H1 (cell line): ENCODE results near the gene OTOGL. TPM values are rescaled to one million over a fixed set of nuclear protein-coding genes. Genes with fewer than 3 reads are reported as not detected.

ENCODE experiments used
- CTCF ChIA-PET: fragments of 300-600 bp; sonication (Branson Sonifier 250); formaldehyde crosslinking; loops from one replicate; lab custom pipeline; 2021; ENCODE audit not compliant: partially characterized antibody; lab: Charles Lee
- POLR2A ChIA-PET: fragments of 300-600 bp; sonication (Branson Sonifier 250); formaldehyde crosslinking; loops from one replicate; lab custom pipeline; 2021; ENCODE audit warnings: inconsistent platforms; ENCODE audit not compliant: partially characterized antibody; lab: Charles Lee
- DNase-seq, 2 experiments: peaks; one replicate each; pipeline versions ENCODE4 v3.0.0 to v3.0.0-alpha.2; 2010 to 2022; ENCODE audit warnings: low spot score in 2 of 2, low read depth in 1 of 2, mixed read lengths in 1 of 2
- FAIRE-seq: peaks from 2 replicates; lab custom pipeline; 2011; peaks lifted over from hg19 to GRCh38; lab: Jason Lieb, UNC
- H2AFZ ChIP-seq: 2 replicates; pipeline ENCODE4 v1.8.1; 2012; ENCODE audit warnings: low read length, inconsistent platforms
- H2AK5ac ChIP-seq: 2 replicates; pipeline ENCODE4 v1.6.1; 2013; ENCODE audit warnings: low read depth, low read length
- H2BK120ac ChIP-seq: replicated peaks from 2 replicates; pipeline ENCODE3; 2013; ENCODE audit warnings: low read depth, low read length, inconsistent platforms
- H2BK12ac ChIP-seq: 2 replicates; pipeline ENCODE4 v1.6.1; 2013; ENCODE audit warnings: low read depth, low read length
- H2BK15ac ChIP-seq: 2 replicates; pipeline ENCODE4 v1.6.1; 2013; ENCODE audit warnings: low read length
- H2BK20ac ChIP-seq: 2 replicates; pipeline ENCODE4 v1.6.1; 2013; ENCODE audit warnings: low read length
- H2BK5ac ChIP-seq: 2 replicates; pipeline ENCODE4 v1.6.1; 2013; ENCODE audit warnings: low read depth, low read length
- H3K14ac ChIP-seq: 2 replicates; pipeline ENCODE4 v1.6.1; 2013; ENCODE audit warnings: inconsistent platforms; ENCODE audit not compliant: insufficient read length
- H3K18ac ChIP-seq: 2 replicates; pipeline ENCODE4 v1.6.1; 2013; ENCODE audit warnings: low read length; ENCODE audit errors: extremely low read depth
- H3K23ac ChIP-seq: 2 replicates; pipeline ENCODE4 v1.6.1; 2013; ENCODE audit warnings: inconsistent platforms; ENCODE audit not compliant: insufficient read length
- H3K23me2 ChIP-seq: 2 replicates; pipeline ENCODE4 v1.6.1; 2013; ENCODE audit warnings: low read depth, low read length
- H3K27ac ChIP-seq: 2 replicates; pipeline ENCODE4 v1.6.1; 2011; ENCODE audit warnings: low read depth, low read length, inconsistent platforms
- H3K27me3 ChIP-seq, 4 experiments: replicated peaks in 1 of 4; 1 replicate in 1 of 4; 2 replicates in 3 of 4; pipeline versions ENCODE4 v1.6.1 to v1.8.1; 2011 to 2013; ENCODE audit warnings: low read length in 3 of 4, mild to moderate bottlenecking in 3 of 4, inconsistent platforms in 2 of 4, mixed read lengths in 2 of 4, moderate library complexity in 1 of 4; ENCODE audit not compliant: control insufficient read depth in 3 of 4, insufficient read depth in 3 of 4; ENCODE audit errors: extremely low read depth in 1 of 4
- H3K36me3 ChIP-seq, 4 experiments: 2 replicates each; pipeline versions ENCODE4 v1.6.1 to v1.8.1; 2011 to 2013; ENCODE audit warnings: mild to moderate bottlenecking in 4 of 4, low read length in 3 of 4, moderate library complexity in 2 of 4, control low read depth in 1 of 4, inconsistent platforms in 1 of 4; ENCODE audit not compliant: insufficient read depth in 4 of 4, control insufficient read depth in 2 of 4
- H3K4ac ChIP-seq: replicated peaks from 2 replicates; pipeline ENCODE3; 2013; ENCODE audit warnings: low read length, low read depth, mixed read lengths, inconsistent platforms; ENCODE audit not compliant: insufficient read length
- H3K4me1 ChIP-seq, 4 experiments: replicated peaks in 1 of 4; 1 replicate in 1 of 4; 2 replicates in 3 of 4; pipeline versions ENCODE4 v1.6.1 to v1.8.1; 2011 to 2013; ENCODE audit warnings: low read length in 3 of 4, inconsistent platforms in 2 of 4, mixed read lengths in 1 of 4; ENCODE audit not compliant: insufficient read depth in 4 of 4, control insufficient read depth in 3 of 4
- H3K4me2 ChIP-seq, 2 experiments: 2 replicates each; pipeline versions ENCODE4 v1.6.1 to v1.8.1; 2011 to 2013; ENCODE audit warnings: low read depth in 2 of 2, low read length in 2 of 2, control low read depth in 1 of 2, inconsistent platforms in 1 of 2, mild to moderate bottlenecking in 1 of 2; ENCODE audit not compliant: insufficient read depth in 1 of 2
- H3K4me3 ChIP-seq, 4 experiments: fragments of 200-600, 300-600 bp in 1 of 4; sonication (generic), shearing (Covaris generic), sonication (Bioruptor Twin) in 1 of 4; 2 replicates each; pipeline versions ENCODE4 v1.5.1 to v1.8.1; 2011 to 2016; ENCODE audit warnings: low read length in 4 of 4, low read depth in 3 of 4, control low read depth in 2 of 4, inconsistent platforms in 2 of 4, mild to moderate bottlenecking in 2 of 4, mixed read lengths in 1 of 4, moderate library complexity in 1 of 4; ENCODE audit not compliant: insufficient read depth in 2 of 4; ENCODE audit errors: extremely low read depth in 1 of 4
- H3K56ac ChIP-seq: replicated peaks from 2 replicates; pipeline ENCODE3; 2013; ENCODE audit warnings: low read depth, mild to moderate bottlenecking, mixed read lengths, low read length, inconsistent platforms; ENCODE audit not compliant: insufficient read length
- H3K79me1 ChIP-seq: 2 replicates; pipeline ENCODE4 v1.6.1; 2013; ENCODE audit warnings: low read depth, low read length, control low read depth
- H3K79me2 ChIP-seq, 2 experiments: 2 replicates each; pipeline versions ENCODE4 v1.6.1 to v1.8.1; 2012 to 2013; ENCODE audit warnings: low read length in 2 of 2, mild to moderate bottlenecking in 2 of 2, inconsistent platforms in 1 of 2; ENCODE audit not compliant: insufficient read depth in 2 of 2, control insufficient read depth in 1 of 2
- H3K9ac ChIP-seq, 4 experiments: replicated peaks in 1 of 4; 1 replicate in 1 of 4; 2 replicates in 3 of 4; pipeline versions ENCODE4 v1.6.1 to v1.8.1; 2011 to 2013; ENCODE audit warnings: low read depth in 3 of 4, low read length in 3 of 4, control low read depth in 2 of 4, mild to moderate bottlenecking in 2 of 4, moderate library complexity in 2 of 4, inconsistent platforms in 1 of 4; ENCODE audit errors: extremely low read depth in 1 of 4
- H3K9me3 ChIP-seq, 2 experiments: 2 replicates each; pipeline versions ENCODE4 v1.6.1 to v1.8.1; 2012 to 2013; ENCODE audit warnings: mild to moderate bottlenecking in 2 of 2, moderate library complexity in 2 of 2, control low read depth in 1 of 2, inconsistent platforms in 1 of 2, low read depth in 1 of 2, low read length in 1 of 2, mixed read lengths in 1 of 2; ENCODE audit not compliant: insufficient read depth in 2 of 2
- H4K20me1 ChIP-seq, 2 experiments: replicated peaks in 1 of 2; 2 replicates each; pipeline versions ENCODE3 to v1.8.1; 2011 to 2013; ENCODE audit warnings: inconsistent platforms in 2 of 2, low read length in 2 of 2, mild to moderate bottlenecking in 1 of 2; ENCODE audit not compliant: insufficient read depth in 2 of 2, control insufficient read depth in 1 of 2
- H4K5ac ChIP-seq: 2 replicates; pipeline ENCODE4 v1.6.1; 2013; ENCODE audit warnings: low read length, low read depth, mixed read lengths, inconsistent platforms; ENCODE audit not compliant: insufficient read length
- H4K8ac ChIP-seq: 2 replicates; pipeline ENCODE4 v1.8.0; 2013; ENCODE audit warnings: mild to moderate bottlenecking, moderate library complexity, low read length, inconsistent platforms; ENCODE audit not compliant: insufficient read depth; ENCODE audit errors: extremely low read depth
- H4K91ac ChIP-seq: replicated peaks from 2 replicates; pipeline ENCODE3; 2013; ENCODE audit warnings: low read length, mixed read lengths, inconsistent platforms; ENCODE audit not compliant: insufficient read length
- POLR2A ChIP-seq, 2 experiments: IDR thresholded peaks; 1 replicate in 1 of 2; 2 replicates in 1 of 2; pipeline ENCODE4 v1.6.1; 2011; ENCODE audit warnings: low read depth in 2 of 2, low read length in 2 of 2, mild to moderate bottlenecking in 2 of 2; ENCODE audit errors: control extremely low read depth in 1 of 2
- SP4 ChIP-seq: IDR thresholded peaks from 2 replicates; pipeline ENCODE4 v1.6.1; 2012; ENCODE audit warnings: low read length, inconsistent platforms
- WGBS, 2 experiments: shearing (Covaris generic) in 1 of 2; methylation state at CpG; one replicate each; pipeline versions ENCODE4 v1.1.6 to v1.1.7; 2013 to 2015; ENCODE audit warnings: low lambda C conversion rate in 2 of 2, mixed read lengths in 2 of 2, inconsistent platforms in 1 of 2, low coverage in 1 of 2, missing lambda C conversion rate in 1 of 2; ENCODE audit not compliant: insufficient replicate concordance in 2 of 2, insufficient coverage in 1 of 2, insufficient read length in 1 of 2; ENCODE audit errors: extremely low coverage in 1 of 2, missing lambda C conversion rate in 1 of 2; 5-methylcytosine and 5-hydroxymethylcytosine counted together
- polyA plus RNA-seq, 7 experiments: library from polyadenylated mRNA; depleted of rRNA in 3 of 7; stranded (reverse) in 5 of 7; unstranded in 2 of 7; fragments of >200 nt in 5 of 7; fragments of 200-250 nt in 2 of 7; gene quantifications; 1 replicate in 5 of 7; 2 replicates in 1 of 7; 4 replicates in 1 of 7; pipeline versions ENCODE4 v1.2.1 to v1.2.3, GENCODE V29; 2011 to 2013; ENCODE audit warnings: missing spikeins in 2 of 7, mixed read lengths in 2 of 7
- total RNA-seq: library from RNA; stranded (reverse); fragmentation: NEBNext Ultra II Directional; extraction: Animal tissue kit (Norgen Biotek cat#: 25700); gene quantifications from 2 replicates; pipeline ENCODE4 v1.2.1, GENCODE V29; 2021

Gene OTOGL
- total and polyA plus RNA-seq, 2 of the 8 experiments (the other 6 are each of a cell fraction or from before 2014, with no cell fraction given) = 0.12 to 0.17 TPM

GRCh38 chr12:80230068-80230467 lies 130.7 kb downstream of the OTOGL start:
- Histone ChIP-seq H3K56ac (no peak overlapping the region), H4K8ac (no peak overlapping the region), H3K4me1 (no peaks in the 10 kb centered on the region; a peak in 1 of 7 replicates), H3K23ac (no peak overlapping the region), H3K9ac (no peak overlapping the region), H3K36me3 (no peaks in the 10 kb centered on the region), H4K5ac (no peak overlapping the region), H3K79me2 (no peaks in the 10 kb centered on the region), H2AK5ac (no peak overlapping the region), H4K91ac (no peak overlapping the region), H3K18ac (no peak overlapping the region), H4K20me1 (no peaks in the 10 kb centered on the region)
- POLR2A ChIA-PET = no interaction called here
- DNase-seq = peak in 1 of 2 experiments; percentile 9
- TF ChIP-seq POLR2A (IDR thresholded peaks at IDR 0.05; ENCODE audit: control extremely low read depth in 1 of 2, low read depth in 2 of 2, low read length in 2 of 2) (no peak), SP4 (0 out of 2 replicates have a peak, but pooled peaks have one; percentile 50)
- TF ChIP-seq, all 59 proteins: peak for 1
- Histone ChIP-seq H3K23me2 (no peaks in the 10 kb centered on the region; the same call in 1 of the 2 replicates), H3K27ac (no peak overlapping the region), H2BK15ac (no peak overlapping the region), H2BK5ac (no peak overlapping the region), H3K4ac (no peak overlapping the region), H3K4me2 (no peak overlapping the region), H3K9me3 (no peaks in the 10 kb centered on the region), H3K27me3 (no peaks in the 10 kb centered on the region), H2BK120ac (no peak overlapping the region), H2BK20ac (no peak overlapping the region), H2AFZ (no peak overlapping the region), H2BK12ac (no peak overlapping the region), H3K79me1 (no peaks in the 10 kb centered on the region), H3K4me3 (no peak overlapping the region), H3K14ac (no peak overlapping the region)
- no peak for FAIRE-seq
- CTCF ChIA-PET = no interaction called here
- WGBS, 2 experiments = 32% methylated on average over 3 of the region's 3 CpGs; no CpG with 5 or more reads in 1 of the 2 experiments
